HG03196 (cell line): Measurements from ENCODE around the gene DEFB129.
"Not testable (repeated sequence)": the region's sequence is repeated elsewhere in the genome, so short reads cannot be mapped to it uniquely, and the experiment has no call there.

Source experiments
- ATAC-seq: cut with Tn5 transposase; IDR thresholded peaks from one replicate; pipeline ENCODE4 v1.9.1; 2021; ENCODE audit not compliant: unreplicated experiment

The DEFB129 gene, protein sequence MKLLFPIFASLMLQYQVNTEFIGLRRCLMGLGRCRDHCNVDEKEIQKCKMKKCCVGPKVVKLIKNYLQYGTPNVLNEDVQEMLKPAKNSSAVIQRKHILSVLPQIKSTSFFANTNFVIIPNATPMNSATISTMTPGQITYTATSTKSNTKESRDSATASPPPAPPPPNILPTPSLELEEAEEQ

DNA sequence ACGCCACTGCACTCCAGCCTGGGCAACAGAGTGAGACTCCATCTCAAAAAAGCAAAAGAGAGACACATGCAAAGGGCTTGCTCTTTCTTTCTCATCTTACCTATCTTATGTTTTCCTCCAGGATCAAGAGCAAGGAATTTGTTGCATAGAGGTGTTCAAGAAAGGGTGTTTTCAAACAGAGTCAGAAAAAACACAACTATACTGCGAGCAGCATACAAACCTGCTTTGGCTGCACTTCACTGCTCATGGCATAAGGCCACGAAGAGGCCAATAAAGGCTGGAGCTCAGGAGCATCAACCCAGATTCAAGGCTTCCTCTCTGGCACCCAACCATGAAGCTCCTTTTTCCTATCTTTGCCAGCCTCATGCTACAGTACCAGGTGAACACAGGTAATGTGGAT, at the start of gene DEFB129:
Gene DEFB129 (plus strand): TSS at position 301 of the 400 bp plus-strand sequence. CDS start 31 bp downstream, at position 332.
- no peak for ATAC-seq

DNA sequence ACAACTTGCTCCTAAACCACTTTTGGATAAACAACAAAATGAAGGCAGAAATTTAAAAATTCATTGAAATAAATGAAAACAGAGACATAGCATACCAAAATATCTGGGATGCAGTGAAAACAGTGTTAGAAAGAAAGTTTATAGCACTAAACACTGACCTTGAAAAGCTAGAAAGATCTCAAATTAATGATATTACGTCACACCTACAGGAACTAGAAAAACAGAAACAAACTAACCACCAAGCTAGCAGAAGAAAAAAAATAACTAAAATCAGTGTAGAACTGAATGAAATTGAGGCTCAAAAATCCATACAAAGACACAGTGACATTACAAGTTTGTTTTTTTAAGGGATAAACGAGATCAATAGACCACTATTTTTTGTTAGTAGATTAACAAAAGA, 42.8 kb upstream of the DEFB129 start:
- no peak for ATAC-seq

DNA sequence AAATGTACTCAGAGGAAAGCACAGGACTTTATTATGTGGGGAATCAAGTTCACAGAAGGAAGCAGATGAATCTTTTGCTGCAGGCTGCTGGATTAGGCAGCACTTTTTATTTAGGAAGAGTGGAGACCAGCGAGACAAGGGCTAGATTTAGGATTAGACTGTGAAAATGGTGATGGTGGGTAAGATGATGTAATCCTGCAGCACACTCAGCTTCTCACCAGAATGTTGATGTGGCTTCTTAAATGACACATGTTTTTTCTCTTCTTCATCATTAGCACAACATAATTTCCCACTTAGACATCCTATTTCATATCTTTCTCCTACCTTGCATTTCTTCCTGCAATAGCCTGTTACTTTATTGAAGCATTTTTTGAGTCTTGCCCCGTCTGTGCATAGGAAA, 39.3 kb upstream of the DEFB129 start:
- no peak for ATAC-seq

DNA sequence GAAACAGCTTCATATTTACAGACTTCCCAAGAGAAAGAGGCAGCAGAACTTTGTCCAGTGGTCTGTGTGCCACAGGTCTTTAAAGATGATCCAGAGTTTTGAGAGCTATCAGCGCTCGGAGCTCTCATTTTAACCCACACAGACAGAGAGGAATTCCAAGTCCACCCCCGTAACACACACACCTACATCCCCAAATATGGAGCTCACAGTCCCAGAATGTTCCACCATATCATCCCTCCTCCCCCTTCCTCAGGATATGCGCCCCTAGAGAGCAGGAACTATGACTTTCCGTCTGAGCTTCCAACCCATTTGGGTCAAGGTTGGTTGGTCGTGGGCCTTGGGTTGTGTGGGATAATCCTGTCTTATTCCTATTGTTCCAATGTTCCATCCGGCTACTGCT, 37.4 kb upstream of the DEFB129 start, which contains the start of gene DEFB128:
Gene DEFB128 (minus strand): TSS at position 101 of the 400 bp plus-strand sequence. CDS start 88 bp downstream, at position 13.
- ATAC-seq = no peak

DNA sequence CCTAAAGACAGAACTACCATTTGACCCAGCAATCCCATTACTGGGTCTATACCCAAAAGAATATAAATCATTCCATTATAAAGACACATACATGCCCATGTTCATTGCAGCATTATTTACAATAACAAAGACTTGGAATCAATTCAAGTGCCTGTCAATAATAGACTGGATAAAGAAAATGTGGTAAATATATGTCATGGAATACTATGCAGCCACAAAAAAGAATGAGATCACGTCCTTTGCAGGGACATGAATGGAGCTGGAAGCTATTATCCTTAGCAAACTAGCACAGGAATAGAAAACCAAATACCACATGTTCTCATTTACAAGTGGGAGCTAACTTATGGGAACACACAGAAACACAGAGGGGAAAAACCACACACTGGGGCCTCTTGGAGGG, 28.8 kb upstream of the DEFB129 start:
- ATAC-seq = no peak

DNA sequence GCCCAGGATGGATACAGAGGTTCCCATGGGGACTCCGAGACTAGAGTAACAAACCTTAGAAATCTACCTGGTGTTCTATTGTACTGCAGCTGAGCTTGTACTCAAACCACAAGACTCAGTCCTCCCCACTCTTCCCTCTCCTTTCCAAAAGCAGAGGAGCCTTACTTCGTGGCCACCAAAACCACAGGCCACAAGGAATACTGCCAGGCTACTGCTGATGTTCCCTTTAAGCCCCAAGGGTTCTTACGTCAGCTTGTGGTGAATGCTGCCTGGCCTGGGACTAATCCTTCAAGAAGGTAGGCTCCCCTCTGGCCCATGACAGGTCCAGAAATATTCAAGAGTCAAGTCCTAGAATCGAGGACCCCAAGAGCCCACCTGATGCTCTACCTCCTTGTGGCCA, 27.1 kb upstream of the DEFB129 start:
- ATAC-seq = no peak

DNA sequence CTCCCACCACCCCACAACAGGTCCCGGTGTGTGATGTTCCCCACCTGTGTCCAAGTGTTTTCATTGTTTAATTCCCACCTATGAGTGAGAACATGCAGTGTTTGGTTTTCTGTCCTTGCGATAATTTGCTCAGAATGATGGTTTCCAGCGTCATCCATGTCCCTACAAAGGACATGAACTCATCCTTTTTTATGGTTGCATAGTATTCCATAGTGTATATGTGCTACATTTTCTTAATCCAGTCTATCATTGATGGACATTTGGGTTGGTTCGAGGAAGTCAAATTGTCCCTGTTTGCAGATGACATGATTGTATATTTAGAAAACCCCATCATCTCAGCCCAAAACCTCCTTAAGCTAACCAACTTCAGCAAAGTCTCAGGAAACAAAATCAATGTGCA, 23.4 kb upstream of the DEFB129 start:
- not testable (repeated sequence) for ATAC-seq

DNA sequence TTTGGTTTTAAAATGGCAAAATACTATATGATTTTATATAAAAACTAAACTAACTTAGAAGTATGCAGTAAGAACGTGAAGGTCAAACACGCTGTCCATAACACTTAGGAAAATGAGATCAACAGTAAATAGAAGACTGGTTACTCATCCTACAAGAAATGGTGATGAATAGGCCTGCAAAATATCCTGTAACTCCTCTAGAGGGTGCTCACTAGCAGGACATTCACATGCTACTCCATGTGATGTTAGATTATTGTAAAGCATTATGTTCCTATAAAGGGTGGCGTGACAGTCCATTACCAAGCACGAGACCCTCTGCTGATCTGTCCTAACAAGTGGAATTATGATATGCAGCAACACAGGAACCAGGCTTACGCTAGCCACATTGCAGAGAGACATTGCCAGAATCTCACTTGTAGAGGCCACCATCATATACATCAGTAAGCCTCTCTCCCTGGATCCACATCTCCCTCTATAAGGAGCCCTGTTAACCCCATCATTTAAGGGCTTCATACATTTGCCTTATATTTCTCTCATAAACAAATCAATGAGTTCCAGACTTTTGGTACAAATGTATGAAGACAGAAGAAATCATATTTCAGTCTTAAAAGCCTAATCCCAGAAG, 18.0 kb upstream of the DEFB129 start:
- ATAC-seq = no peak

DNA sequence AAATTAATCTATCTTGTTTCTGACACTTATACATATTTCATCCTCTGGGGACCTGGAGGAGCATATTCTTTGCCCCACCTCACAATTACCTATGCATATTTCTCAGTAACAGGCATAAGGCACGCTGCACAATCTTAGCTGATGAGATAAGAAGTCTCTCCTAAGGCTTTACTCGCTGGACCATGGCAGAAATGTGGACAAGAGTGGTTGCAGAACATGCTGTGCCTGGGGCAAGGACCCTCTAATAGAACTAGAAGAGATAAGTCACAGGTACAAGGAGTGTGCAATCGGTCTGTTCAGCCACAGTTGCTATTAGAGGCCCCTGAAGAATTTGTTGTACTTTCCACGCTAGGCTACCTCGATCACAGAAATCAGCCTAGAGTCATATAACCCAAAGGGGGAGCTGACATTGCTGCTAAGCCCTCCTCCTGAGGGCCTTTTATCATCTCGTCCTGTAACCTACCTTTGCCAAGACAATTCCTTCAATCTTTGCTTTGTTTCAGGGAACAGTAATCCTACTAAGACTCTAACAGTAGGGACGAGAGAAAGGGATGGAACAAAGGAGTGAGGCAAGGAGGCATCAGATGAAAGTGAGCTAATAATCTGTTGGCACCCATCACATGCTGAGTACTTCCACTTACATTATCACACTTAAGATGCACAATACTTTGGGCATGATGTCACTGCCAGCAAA, 16.1 kb upstream of the DEFB129 start:
- no peak for ATAC-seq

DNA sequence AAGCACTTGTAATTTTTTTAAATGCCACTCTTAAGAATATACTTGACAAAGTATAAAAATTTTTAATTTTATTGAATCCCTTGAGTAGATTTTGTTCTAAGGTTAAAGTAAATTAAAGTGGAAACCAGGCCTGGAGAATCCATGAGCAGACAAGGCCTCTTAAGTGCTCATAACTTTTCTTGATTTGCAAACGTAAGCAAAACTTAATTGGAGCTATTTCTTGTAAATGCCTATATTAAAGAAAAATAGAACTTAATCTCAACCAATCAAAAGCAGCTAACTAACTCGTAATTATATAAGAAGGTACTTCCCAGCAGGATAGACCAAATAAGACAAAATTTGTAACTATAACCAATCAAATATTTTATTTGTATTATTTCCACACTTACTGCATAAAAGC, 12.7 kb upstream of the DEFB129 start:
- no peak for ATAC-seq

DNA sequence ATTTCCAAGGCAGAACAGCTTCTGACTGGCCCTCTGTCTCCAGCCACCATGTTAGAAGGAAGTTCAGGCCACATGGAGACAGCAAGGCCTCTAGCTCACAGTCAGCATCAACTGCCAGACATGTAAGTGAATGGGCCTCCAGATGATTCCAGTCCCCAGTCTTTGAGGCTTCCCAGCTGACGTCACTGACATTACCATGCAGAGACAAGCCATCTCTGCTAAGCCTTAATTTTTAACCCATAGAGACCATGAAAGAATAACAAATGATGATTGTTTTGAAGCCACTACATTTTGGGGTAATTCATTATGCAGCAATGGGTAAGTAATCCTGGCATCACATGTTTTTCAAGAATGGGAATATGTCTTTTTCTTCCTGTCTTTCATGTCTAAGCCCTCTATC, 11.3 kb upstream of the DEFB129 start:
- ATAC-seq = no peak

DNA sequence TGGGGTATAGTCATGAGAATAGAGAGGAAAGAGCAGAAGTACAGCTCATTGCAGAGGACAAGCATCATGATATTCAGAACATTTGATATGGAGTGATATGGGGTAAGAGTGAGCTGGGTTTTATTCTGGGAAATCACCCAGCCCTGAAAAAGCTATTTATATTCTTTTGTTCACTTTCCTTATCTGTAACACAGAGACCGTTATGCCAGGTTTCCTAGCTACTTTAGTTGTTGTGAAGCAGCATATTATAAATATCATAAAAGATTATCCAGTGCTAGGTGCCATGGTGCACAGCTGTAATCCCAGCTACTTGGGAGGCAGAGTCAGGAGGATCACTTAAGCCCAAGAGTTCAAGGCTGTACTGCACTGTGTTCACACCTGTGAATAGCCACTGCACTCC, 9.8 kb upstream of the DEFB129 start:
- no peak for ATAC-seq

DNA sequence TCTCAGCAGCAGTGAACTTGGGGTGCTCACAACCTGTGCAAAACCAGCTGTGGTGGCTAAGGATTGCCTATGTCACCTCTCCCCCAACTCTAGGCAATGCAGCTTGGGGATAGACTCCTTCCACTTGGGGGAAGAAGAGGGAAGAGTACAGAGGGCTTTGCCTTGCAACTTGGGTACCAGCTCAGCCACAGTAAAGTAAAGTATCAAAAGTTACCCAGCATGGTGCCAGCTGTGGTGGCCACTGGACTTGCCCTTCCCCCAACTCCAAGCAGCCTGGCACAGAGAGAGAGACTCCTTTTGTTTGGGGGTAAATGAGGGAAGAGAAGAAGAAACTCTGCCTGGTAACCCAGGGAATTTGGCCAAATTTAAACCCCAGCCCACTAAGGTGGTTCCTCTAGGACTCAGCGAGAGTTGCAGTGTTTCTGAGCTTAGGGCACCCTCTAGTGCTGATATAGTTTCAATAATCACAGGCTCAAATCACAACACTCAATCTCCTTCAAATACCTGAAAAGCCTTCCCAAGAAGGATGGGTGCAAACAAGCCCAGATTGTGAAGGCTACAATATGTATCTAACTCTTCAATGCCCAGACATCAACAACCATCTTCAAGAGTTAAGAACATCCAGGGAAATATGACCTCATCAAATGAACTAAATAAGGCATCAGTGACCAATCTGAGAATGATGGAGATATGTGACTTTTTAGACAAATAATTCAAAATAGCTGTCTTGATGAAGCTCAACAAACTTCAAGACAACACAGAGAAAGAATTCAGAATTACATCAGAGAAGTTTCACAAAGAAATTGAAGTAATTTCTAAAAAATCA, 7.6 kb upstream of the DEFB129 start:
- no peak for ATAC-seq

DNA sequence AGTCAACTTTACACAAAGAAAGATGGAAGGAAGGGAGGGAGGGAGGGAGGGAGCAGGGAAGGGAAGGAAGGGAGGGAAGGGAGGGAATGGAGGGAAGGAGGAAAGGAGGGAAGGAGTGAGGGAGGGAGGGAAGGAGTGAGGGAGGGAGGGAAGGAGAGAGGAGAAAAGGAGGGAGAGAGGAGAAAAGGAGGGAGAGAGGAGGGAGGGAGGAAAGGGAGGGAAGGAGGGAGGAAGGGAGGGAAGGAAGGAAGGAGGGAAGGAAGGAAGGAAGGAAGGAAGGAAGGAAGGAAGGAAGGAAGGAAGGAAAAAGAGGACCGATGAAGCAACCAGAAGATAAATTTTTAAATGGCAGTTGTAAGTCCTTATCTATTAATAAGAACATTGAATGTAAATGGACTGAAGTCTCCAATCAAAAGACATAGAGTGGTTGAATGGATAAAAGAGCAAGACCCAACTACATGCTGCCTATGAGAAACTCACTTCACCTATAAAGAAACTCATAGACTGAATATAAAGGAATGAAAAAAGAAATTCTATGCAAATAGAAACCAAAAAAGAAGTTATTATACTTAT, 5.7 kb upstream of the DEFB129 start:
- ATAC-seq = no peak

DNA sequence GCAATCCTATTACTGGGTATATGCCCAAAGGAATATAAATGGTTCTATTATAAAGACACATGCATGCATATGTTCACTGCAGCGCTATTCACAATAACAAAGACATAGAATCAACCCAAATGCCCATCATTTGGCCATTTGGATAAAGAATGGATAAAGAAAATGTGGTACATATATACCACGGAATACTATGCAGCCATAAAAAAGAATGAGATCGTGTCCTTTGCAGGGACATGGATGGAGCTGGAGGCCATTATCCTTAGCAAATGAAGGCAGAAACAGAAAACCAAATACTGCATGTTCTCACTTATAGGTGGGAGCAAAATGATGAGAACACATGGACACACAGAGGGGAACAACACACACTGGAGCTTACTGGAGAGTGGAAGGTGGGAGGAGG, 1.2 kb upstream of the DEFB129 start:
- ATAC-seq = not testable (repeated sequence)

DNA sequence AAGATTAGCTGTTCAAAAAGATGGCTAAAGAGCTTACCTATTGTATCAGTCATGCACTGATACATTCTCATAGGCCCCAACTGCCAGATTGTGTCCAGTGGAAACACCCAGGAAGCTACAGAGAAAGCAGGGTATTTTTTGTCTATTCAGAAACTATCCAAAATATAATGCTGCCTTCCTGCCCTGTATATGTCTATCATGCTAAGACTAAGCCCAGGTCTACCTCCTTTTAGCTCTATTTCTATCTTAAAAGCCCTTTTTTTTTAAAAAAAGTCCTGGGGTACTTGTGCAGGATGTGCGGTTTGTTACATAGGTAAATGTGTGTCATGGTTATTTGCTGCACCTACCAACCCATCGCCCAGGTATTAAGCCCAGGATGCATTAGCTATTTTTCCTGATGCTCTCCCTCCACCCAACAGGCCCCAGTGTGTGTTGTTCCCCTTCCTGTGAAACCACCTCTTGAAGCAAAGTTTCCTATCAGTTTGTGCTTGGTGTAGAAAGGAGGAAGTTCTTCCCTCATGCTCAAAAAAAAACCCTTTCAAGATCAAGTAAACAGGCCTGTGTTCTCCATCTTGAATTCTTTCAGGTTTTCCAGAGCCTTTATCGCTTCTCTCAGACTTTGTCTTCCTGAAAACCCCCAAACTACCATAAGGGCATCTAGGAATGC, 514 bp downstream of the DEFB129 start:
- no peak for ATAC-seq

DNA sequence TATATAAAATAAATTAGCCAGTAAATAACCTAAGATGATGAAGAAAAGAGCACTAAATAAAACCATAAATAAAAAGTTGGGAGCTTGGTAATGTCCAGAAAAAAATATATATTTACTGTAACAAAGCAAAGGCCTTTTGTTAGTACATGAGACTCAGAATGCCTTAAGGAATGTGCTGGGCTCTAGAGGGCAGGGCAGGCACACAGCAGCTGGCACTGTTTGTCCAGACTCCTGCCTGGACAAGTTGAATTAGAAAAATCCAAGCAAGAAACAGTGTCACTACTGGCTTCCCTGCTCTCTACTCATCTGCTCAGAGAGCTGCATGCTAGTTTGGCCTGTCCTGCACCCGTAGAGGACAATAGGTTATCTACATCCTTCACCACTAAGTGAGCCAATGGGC, 8.8 kb downstream of the DEFB129 start:
- no peak for ATAC-seq

DNA sequence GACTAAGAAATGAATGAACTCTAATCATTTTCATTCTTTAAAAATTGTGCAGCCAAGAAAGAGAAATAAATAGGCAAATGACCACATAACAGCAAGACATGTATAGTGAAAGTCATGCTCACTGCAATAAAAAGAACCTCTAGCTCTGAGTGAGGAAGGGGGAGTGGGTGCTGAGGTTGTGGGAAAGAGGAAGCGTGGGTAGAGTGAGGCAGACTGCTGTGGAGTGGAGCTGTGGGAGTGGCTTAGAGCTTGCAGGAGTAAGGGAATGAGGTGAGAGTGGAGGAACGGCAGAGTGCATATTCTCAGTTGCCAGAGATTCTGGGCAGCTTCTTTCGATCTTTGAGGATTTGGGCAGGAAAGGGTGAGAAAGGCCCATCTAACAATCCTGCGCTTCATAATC, 10.4 kb downstream of the DEFB129 start:
- peak; percentile 68 for ATAC-seq

DNA sequence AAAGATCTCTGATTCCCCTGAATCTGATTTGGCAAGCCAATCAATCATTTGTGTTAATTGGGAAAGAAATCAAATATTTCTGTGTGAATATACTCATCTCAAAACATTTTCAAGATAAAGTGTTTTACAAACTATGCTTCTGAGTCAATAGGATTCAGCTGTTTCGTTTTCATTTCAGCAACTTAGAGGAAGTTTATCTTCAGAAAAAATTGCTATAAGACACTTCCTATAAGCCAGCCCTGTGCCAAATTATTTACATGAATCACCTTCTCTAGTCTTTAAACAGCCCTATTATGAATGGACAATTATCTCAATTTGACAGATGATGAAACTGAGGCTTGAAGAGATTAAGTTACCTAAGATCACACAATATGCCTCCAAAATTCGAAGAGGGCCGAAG, 10.9 kb downstream of the DEFB129 start:
- ATAC-seq = no peak

DNA sequence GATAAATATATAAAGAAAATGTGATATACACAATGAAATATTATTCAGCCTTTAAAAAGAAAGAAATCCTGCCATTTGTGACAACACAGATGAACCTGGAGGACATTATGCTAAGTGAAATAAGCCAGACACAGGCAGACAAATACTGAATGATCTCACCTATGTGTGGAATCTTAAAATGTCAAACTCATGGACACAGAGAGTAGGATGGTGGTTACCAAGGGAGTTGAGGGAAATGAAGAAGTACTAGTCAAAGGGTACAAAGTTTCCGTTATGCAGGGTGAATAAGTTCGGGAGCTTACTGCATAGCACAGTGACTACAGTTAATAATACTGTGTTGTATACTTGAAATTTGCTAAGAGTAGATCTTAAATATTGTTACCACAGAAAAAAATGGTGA, 15.8 kb downstream of the DEFB129 start:
- no peak for ATAC-seq

DNA sequence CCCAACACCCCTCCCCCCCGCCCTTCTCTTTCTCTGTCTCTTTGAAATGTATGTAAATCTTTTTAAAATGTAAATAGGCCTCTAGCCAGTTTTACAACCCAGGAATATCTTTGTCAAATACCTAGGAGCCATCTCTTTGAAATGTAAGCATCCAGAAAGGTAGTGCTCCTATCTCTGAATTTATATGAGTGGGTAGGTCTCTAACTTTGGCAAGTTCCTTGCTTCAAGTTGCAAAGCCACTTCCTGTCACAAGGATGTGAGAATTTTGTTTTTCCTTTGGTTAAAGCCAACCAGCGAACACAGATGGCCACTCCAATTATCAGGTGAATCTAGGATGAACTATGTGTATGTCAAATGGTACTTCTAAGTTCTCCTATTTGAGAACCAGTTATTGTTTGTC, 24.3 kb downstream of the DEFB129 start:
- ATAC-seq = no peak
